Sciatic nerve (tissue), 2 donors: ENCODE results near the gene TSC22D4. TPM values are rescaled to one million over a fixed set of nuclear protein-coding genes. Genes with fewer than 3 reads are reported as not detected.

Experiments used
- ATAC-seq: fragments of 200-7000 bp; cut with Tn5 transposase; one replicate; pipeline ENCODE4 v1.9.1; 2020; ENCODE audit warnings: mild to moderate bottlenecking, moderate library complexity
- DNase-seq: peaks from one replicate; pipeline ENCODE4 v3.0.0-alpha.2; 2020; ENCODE audit warnings: low spot score
- intact Hi-C: fragments of 100-400 bp; cut with DNase I; formaldehyde crosslinking; loops from one replicate; pipeline ENCODE4 v1.14.2; 2022
- total RNA-seq: library from RNA; stranded (reverse); fragmentation: NEBNext Ultra II Directional; extraction: Animal tissue kit (Norgen Biotek cat#: 25700); gene quantifications from one replicate; pipeline ENCODE4 v1.2.1, GENCODE V29; 2021
- donor health status: DM: no; HTN: no; CAD: no.
- donor health status: DM: no; HTN: no; CAD: no.

TSC22D4 gene
- total RNA-seq, 1 donor from 2014 or later = 148 TPM

GRCh38 chr7:100476903-100477870, 1.8 kb downstream of the TSC22D4 start:
- DNase-seq (no peak), ATAC-seq (no peak)
- intact Hi-C loops = no loop called here

DNA sequence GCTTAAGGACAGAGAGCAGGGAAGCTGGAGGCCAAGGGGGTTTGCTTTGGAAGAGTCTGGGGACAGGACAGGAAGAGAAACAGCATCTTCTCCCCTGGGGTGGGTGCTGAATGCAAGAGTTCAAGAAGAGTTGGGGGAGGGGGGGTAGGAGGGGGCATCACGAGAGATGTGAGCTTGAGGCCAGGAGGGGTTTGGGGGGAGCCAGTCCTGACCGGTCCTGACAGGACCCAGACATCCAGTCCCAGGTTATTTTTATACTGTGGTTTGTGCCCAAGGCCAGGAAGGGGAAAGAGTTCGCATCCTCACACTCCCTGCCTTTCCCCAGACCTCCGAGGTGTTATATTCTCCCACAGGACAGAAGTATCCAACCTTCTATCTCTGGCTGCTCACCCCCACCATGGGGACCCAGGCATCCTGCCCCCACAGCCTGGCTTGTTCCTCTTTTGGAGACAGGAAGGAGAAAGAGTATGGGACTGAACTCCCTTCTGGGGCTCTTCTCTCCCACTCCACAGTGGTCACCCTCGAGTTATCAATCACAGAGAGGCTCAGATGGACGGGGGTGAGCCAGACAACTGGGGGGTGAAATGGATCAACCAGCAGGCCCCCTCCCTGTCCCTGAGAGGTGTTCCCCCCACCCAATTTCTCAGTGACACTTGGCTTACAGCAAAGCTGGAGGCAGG, 2.8 kb downstream of the TSC22D4 start:
- intact Hi-C loops = no loop called here
- DNase-seq = no peak
- ATAC-seq = no peak

DNA sequence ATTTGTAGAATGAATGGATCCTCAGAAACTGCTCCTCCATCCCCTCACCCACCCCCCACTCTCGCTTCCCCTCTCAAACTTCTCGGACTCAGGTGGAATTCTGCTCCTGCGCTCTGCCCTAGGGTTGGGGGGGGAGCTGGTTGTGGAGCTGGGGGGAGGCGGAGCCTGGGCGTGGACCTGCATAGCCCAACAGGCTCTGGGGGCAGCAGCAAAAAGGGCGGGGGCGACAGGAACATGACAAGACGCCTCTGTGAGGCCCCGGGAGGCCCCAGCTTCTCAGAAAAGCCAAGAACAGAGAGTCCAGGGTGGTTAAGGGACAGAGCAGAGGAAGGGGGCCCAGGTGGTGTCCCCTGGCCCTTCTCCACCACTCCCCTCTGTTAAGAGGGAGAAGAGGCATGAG, 3.5 kb downstream of the TSC22D4 start:
- intact Hi-C loops = no loop called here
- ATAC-seq (peak; percentile 11), DNase-seq (no peak)

DNA sequence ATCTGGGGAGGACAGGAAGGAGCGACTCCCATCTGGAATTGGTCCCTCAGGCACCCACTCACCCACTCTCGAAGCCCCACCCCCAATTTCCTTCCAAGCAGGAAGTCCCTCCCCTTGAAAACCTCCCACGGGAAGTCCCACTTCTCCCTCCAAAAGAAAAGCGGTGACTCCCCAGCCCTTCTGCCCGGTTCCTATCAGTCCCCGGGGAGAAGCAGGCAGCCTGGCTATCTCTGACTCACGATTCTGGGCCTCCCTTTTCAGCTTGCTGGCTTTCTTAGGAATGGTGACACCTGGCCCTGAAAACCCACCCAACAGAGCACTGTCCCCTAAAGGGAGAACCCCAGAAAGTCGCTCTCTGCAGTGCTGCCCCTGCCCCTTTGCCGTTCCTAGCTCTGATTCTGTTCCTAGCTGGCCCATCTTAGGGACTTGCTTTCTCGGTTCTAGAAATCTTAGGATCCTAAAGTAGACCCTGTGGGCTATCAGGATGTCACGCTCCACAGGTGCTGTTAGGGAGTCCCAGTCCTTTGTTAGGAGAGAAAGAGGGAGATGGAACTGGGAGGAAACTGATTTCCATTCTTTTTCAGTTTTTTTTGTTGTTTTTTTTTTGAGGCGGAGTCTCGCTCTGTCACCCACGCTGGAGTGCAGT, 6.0 kb downstream of the TSC22D4 start:
- no peak for ATAC-seq
- intact Hi-C loops = no loop called here
- DNase-seq = no peak

DNA sequence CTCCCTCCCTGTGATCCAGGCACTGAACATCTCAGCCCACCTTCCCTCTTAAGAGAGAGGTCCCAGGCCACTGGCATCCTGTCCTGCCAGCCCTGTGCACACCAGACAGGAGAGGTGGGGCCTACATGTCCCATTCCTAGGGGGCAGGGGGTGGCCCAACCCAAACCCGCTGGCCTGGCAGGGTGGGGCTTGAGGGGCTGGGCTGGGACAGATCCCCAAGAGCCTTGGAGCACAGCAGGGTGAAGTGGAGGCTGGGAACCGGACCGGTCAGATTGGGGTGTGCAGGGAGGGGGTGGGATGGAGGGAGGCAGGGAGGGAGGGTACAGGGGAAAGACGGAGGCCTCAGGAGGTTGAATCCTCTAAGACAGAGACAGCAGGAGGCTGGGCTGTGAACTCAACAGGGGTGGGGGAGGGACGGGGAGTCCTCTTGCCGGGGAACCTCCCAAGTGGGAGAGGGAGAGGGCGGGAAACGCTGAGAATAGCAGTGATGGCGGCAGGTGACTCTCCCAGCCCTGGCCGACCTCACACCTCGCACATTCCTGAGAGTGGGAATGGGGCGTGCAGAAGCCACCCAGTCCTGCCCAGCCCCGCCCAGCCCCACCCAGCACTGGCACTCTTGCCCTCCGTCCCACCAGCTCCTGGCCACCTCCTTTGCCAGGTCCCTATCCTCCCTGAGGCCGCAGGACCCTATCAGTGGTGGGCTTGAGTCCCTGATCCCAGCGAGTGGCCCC, 6.7 kb downstream of the TSC22D4 start:
- DNase-seq (no peak), ATAC-seq (no peak)
- intact Hi-C loops = no loop called here

DNA sequence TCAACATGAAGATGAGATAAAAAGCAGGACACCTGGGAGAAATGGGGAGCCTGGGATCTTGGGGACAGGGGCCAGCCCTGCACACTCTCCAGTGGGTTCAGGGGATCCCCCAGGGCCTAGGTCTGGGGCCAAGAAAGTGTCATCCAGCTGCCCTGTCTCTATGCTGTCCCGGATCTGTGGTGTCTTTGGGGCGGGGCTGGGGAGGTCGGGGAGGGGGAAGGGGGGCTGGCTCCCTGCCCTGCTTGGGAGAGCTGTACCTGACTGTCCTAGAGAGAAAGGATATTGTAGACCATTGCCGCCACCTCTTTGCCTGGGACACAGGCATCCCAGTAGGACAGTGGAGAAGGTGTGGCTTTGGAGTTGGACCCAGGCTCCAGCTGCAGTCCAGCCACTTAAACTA, 8.0 kb downstream of the TSC22D4 start:
- ATAC-seq = no peak
- intact Hi-C loops = no loop called here
- DNase-seq = no peak

DNA sequence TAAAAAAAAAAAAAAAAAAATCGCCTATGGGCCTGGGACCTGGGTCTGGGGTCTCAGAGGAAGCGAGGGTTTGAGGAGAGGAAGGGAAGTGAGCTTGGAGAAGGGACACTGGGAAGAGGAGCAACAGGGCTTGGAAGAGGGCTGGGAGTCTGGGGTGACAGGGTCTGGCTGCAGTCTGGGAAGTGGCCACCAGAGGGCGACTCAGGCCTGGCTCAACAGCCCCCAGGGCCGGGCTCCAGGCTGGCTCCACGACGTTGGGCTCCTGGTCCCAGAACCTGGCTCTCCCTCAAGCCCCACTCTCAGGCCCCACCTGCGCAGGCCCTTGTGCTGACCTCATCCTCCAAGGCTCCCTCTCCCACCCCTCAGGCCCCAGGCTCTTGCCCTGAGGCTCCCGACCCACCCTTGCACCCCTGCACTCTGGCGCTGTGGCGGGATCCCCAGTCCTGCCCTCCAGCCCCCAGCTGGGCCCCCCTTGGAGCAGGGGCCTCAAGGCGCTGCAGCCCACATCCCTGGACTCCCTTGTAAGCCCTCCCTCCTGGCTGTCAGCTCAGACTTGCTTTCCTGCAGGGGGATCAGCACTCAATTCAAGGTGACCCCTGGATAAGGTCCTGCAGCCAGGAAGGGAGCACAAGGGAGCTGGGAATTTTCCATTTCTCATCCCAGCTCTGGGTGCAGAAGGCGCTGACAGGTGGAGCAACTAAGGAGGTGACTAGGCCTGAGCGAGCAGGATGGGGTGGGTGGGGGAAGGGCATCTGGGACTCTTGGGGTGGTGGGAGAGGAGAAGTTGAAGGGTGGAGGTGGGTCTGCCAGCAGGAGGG, 9.6 kb downstream of the TSC22D4 start:
- intact Hi-C loops = loop anchor here (5.0 kb wide), 2 partner anchors 93 to 223 kb away; partner anchors contain the start of gene GIGYF1
- peak; percentile 95 for DNase-seq
- ATAC-seq = peak; percentile 74

DNA sequence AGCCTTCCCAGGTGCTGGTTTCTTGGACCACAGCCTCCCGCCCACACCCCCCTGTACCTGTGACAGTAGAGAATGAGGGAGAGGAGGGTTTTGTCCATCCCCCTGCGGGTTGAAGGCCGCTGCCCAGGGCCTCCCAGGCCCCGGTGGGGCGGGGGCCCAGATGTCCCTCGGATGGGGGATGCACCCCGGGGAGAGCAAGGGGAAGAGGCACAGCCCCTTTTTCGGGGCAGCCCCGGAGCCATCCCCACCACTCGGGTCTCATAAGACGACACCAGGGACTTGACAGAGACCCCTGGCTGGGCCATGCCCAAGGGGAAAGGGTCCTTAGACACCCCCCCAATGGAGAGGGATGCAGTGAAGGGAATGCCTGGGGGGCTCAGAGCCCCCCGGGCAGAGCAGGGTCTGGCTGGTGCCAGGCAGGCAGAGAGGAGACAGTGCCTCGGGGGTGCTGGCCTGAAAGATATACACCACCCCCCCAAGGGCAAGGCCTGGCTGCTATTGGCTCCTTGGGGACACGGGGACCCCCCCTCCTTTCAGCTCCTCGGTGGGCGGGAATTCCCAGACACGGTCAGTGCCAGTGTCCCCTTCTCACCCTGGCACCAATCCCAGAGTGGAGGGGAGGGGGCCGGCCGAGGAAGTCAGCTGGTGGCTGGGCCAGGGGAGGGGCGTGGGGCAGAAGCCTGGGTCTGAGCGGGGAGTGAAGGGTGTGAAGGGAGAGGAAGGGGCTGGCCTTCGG, 11.2 kb downstream of the TSC22D4 start:
- DNase-seq (peak; percentile 84), ATAC-seq (peak; percentile 19)
- intact Hi-C loops = loop anchor here (5.0 kb wide), 2 partner anchors 94 to 224 kb away; partner anchors contain the start of gene GIGYF1

DNA sequence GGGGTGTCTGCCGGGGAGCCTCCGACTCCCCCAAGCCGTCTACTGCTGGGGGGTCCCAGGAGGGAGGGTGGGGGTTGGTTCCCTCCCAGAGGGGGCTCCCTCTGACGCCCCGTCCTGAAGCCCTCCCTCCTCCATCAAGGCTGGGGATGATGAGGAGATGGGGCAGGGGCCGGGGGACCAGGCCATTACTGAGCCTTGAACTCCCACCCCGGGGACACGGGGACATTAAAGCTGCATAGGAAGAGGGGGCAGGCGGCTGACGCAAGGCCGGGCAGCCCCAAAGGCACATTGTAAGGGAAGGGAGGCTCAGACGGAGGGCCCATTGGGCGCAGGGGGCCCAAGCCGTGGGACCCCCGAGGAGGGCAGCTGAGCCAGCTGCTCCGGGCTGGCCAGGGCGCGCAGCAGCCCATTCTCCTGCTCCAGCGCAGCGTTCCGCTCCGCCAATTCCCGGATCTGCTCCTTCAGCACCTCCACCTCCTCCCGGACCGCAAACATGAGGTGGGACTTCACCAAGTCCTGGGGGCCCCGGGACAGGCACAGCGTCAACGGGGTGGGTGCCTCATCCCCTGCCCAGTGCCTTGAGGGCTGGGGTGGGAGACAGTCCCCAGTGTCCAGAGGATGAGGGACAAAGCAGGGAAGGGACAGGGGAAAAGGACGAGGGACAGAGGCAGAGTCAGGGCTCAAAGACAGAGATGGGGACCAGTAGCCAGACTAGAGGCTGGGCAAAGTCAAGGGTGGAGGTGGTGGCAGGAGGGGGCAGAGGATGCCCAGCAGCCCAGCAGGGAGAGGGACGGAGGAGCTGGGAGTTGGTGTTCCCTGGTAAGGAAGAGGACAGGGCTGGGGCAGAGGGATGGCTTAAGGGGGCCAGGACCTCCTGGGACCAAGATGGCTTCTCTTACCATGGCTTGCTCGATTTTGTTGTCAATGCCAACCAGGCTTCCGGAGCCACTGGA, 12.1 kb downstream of the TSC22D4 start:
- intact Hi-C loops = loop anchor here (5.0 kb wide), 2 partner anchors 95 to 225 kb away; partner anchors contain the start of gene GIGYF1
- DNase-seq = no peak
- ATAC-seq = peak; percentile 1

GRCh38 chr7:100465702-100466311, 13.2 kb downstream of the TSC22D4 start:
- ATAC-seq (peak; percentile 82), DNase-seq (peak; percentile 87)
- intact Hi-C loops = loop anchor here (5.0 kb wide), 2 partner anchors 96 to 226 kb away; partner anchors contain the start of gene GIGYF1

DNA sequence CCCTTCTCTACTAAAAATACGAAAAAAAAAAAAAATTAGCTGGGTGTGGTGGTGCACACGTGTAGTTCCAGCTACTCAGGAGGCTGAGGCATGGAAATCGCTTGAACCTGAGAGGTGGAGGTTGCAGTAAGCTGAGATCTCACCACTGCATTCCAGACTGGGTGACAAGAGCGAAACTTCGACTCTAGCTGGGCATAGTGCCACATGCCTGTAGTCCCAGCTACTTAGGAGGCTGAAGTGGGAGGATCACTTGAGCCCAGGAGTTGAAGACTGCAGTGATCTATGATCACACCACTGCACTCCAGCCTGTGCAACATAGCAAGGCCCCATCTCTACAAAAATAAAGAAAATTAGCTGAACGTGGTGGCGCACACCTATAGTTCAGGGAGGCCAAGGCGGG, 13.7 kb downstream of the TSC22D4 start:
- no peak for ATAC-seq
- intact Hi-C loops = loop anchor here (5.0 kb wide), 2 partner anchors 97 to 227 kb away; partner anchors contain the start of gene GIGYF1
- no peak for DNase-seq

GRCh38 chr7:100464791-100465190, 14.2 kb downstream of the TSC22D4 start:
- ATAC-seq (no peak), DNase-seq (no peak)
- intact Hi-C loops = loop anchor here (5.0 kb wide), 2 partner anchors 98 to 228 kb away; partner anchors contain the start of gene GIGYF1

- DNase-seq (no peak), ATAC-seq (no peak)
- intact Hi-C loops = no loop called here
Measured at GRCh38 chr7:100464210-100464660, 14.8 kb downstream of the TSC22D4 start, which contains the start of gene SPACDR. Gene SPACDR, minus strand, starts transcription at chr7:100464260. Its CDS starts 235 bp downstream, at chr7:100464025.

DNA sequence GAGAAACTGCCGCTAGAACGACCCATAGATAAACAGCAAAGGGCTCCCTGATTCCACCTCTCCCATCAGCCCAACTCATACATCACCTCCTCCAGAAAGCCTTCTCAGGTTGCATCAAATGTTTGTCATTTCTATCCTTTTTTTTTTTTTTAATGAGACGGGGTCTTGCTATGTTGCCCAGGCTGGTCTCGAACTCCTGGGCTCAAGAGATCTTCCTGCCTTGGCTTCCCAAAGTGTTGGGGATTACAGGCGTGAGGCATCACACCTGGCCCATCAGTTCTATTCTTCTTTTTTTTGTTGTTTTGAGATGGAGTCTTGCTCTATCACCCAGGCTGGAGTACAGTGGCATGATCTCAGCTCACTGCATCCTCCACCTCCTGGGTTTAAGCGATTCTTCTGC, 22.0 kb downstream of the TSC22D4 start:
- DNase-seq (no peak), ATAC-seq (no peak)
- intact Hi-C loops = no loop called here

GRCh38 chr7:100456562-100456961, 22.5 kb downstream of the TSC22D4 start:
- ATAC-seq (no peak), DNase-seq (no peak)
- intact Hi-C loops = no loop called here
